T-helper 2 cell treated with Interferon-gamma antibody and Interleukin-4, amounts not matched to agents 5 μg/mL and 100 μg/mL, for 36 hours (primary cell): ENCODE data around the gene SEMA5A.

ENCODE experiments used
- DNase-seq: peaks from one replicate; pipeline ENCODE4 v3.0.0; 2021; ENCODE audit warnings: low spot score
- H3K27ac Mint-ChIP-seq: one replicate; pipeline ENCODE4 v1.8.0; 2021; ENCODE audit warnings: mild to moderate bottlenecking, mixed read lengths
- H3K27me3 Mint-ChIP-seq: one replicate; pipeline ENCODE4 v1.8.0; 2021; ENCODE audit warnings: low read depth, mixed read lengths
- H3K36me3 Mint-ChIP-seq: one replicate; pipeline ENCODE4 v1.8.0; 2021; ENCODE audit warnings: low read depth, mixed read lengths
- H3K4me1 Mint-ChIP-seq: one replicate; pipeline ENCODE4 v1.8.0; 2021; ENCODE audit warnings: low read depth, mixed read lengths
- H3K4me3 Mint-ChIP-seq: one replicate; pipeline ENCODE4 v1.8.0; 2022; ENCODE audit warnings: mild to moderate bottlenecking, moderate library complexity, mixed read lengths
- H3K9me3 Mint-ChIP-seq: one replicate; pipeline ENCODE4 v1.8.0; 2021; ENCODE audit warnings: mixed read lengths

SEMA5A gene

DNA sequence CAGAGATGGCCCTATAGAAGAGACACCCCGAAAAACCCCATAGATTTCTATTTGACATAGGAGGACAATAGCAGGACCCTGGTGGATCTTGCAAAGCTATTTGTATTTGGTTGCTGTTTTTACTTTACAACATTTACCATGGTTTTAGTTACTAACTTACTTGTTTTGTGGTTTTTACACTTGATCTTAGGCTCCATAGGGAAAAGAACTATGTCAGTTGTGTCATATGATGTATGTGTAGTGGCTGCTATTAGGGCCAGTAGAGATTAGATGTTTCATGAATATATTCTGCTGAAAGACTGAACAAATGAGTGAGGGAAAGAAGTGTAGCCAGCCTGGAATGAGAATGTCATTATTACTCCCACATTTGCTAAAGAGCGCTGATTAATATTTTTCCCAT lies 388.1 kb downstream of the SEMA5A start:
- no peak overlapping the region for H3K4me3 Mint-ChIP-seq
- no peaks in the 10 kb centered on the region for H3K27me3 Mint-ChIP-seq
- no peak overlapping the region for H3K27ac Mint-ChIP-seq
- H3K4me1 Mint-ChIP-seq, result no peaks in the 10 kb centered on the region
- peaks cover 7% of the 10 kb centered on the region for H3K9me3 Mint-ChIP-seq
- DNase-seq, result no peak
- no peaks in the 10 kb centered on the region for H3K36me3 Mint-ChIP-seq

DNA sequence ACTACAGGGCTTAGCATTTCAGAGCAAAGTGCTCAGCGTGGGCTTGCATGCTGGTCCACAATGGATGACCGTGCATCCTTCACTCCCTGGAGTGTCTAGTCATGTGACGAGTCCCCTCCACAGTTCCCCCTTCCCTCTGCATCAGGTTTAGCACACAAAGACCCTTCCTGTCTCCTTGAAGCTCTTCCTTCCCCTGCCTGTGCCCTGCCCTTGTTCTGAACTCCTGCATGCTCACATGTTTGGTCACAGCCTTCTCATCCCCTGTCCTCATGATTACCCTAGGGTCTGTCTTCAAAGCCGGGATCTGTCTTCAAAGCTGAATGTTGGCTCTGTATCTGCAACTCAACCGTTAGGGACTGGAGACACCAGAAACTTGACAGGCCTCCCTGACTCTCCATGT lies 388.9 kb downstream of the SEMA5A start:
- peaks cover 7% of the 10 kb centered on the region for H3K9me3 Mint-ChIP-seq
- no peak overlapping the region for H3K27ac Mint-ChIP-seq
- no peaks in the 10 kb centered on the region for H3K27me3 Mint-ChIP-seq
- no peak for DNase-seq
- H3K4me3 Mint-ChIP-seq, result no peak overlapping the region
- no peaks in the 10 kb centered on the region for H3K4me1 Mint-ChIP-seq
- no peaks in the 10 kb centered on the region for H3K36me3 Mint-ChIP-seq

DNA sequence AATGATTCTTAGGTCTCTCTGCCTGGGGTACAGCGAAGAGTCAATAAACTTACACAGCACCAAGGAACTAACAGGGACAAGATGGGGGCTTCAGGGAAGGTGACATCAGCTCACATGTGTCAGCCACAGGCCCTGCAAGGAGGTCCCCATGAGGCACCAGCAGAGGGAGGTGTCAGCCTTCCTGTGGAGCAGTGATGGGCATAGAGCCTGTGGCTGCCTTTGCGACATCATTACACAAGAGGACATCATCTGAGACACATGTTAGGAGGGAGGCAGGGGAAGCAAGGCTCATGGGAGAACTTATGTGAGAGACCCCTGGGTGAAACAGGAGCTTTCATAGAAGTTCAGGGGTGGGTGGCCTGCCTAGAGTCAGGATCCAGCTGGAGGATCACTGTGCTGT lies 389.6 kb downstream of the SEMA5A start:
- Mint-ChIP-seq H3K9me3 (peaks cover 7% of the 10 kb centered on the region), H3K27ac (no peak overlapping the region), H3K4me3 (no peak overlapping the region), H3K4me1 (no peaks in the 10 kb centered on the region), H3K36me3 (no peaks in the 10 kb centered on the region), H3K27me3 (no peaks in the 10 kb centered on the region)
- DNase-seq, result no peak

DNA sequence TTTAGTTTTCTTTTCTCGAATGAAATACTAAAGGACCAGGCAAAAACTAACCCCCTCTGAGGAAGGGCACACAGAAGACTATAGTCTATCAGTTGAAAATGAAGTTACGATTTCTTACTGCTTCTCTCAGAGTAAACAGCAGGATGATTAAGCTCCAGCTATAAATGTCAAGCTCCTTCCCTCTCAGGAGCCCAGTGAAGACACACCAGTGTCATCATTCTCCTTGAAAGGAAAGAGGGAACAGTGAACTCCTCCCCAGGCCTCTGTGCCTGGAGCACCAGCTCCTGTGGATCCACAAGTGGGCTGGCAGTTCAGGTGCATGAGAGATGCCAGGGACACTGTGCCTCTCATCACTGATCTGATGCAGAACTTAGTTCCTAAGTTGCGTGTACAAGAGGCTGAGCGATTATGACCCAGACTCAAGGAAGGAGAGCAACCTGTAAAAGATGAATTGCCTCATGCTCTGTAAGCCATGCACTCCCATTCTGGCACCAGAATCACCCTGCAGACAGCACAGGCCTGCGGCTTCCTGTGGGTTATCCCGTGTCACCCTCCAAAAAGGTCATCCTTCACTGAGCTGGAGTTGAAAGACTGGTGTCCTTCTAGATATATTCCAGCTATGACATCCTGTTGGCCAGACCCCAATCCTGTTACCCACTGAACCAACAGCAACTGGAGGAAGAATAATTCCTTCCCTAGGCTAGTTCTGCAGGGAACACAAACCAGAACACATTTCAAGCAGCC lies 394.0 kb downstream of the SEMA5A start:
- no peaks in the 10 kb centered on the region for H3K36me3 Mint-ChIP-seq
- no peak for DNase-seq
- H3K4me1 Mint-ChIP-seq, result no peaks in the 10 kb centered on the region
- no peak overlapping the region for H3K4me3 Mint-ChIP-seq
- H3K27ac Mint-ChIP-seq, result no peak overlapping the region
- H3K9me3 Mint-ChIP-seq, result no peaks in the 10 kb centered on the region
- no peaks in the 10 kb centered on the region for H3K27me3 Mint-ChIP-seq

DNA sequence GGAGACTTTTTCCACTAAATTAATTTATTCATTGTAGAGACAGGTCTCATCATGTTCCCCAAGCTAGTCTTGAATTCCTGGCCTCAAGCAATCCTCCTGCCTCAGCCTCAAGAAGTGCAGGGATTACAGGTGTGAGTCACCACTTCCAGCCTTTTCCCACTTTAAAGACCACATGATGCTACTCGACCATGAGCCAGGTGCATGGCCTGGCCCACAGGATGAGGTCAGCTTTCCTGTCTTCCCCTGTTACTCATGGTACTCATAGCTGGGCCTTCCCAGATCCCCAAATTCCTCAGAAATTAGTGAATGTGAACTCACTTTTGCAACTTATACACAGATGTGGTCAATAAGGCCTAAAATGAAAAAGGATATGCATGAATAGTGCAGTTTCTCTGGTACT lies 395.9 kb downstream of the SEMA5A start:
- H3K4me1 Mint-ChIP-seq, result no peaks in the 10 kb centered on the region
- H3K9me3 Mint-ChIP-seq, result no peaks in the 10 kb centered on the region
- no peak overlapping the region for H3K4me3 Mint-ChIP-seq
- no peak for DNase-seq
- no peaks in the 10 kb centered on the region for H3K36me3 Mint-ChIP-seq
- H3K27me3 Mint-ChIP-seq, result no peaks in the 10 kb centered on the region
- H3K27ac Mint-ChIP-seq, result no peak overlapping the region

DNA sequence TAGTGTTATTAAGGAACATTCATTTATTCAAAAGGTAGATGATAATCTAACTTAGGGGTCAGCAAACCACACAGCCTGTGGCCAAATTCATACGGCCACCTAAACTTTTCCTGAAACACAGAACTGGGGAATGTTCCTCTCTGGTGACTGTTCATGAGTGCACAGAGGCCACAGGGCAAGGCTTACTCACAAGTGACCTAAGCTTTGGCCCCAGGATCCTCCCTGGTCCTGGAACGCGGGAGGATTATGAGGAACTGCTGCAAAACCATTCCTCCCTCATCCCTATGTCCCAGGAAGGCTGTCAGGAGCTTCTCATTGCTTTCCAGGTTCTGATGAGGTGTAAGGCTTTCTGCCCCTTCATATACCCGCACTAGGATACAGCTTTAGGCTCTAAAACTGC lies 397.6 kb downstream of the SEMA5A start:
- DNase-seq, result no peak
- no peaks in the 10 kb centered on the region for H3K36me3 Mint-ChIP-seq
- H3K27me3 Mint-ChIP-seq, result no peaks in the 10 kb centered on the region
- no peaks in the 10 kb centered on the region for H3K9me3 Mint-ChIP-seq
- no peak overlapping the region for H3K27ac Mint-ChIP-seq
- H3K4me3 Mint-ChIP-seq, result no peak overlapping the region
- H3K4me1 Mint-ChIP-seq, result no peaks in the 10 kb centered on the region

DNA sequence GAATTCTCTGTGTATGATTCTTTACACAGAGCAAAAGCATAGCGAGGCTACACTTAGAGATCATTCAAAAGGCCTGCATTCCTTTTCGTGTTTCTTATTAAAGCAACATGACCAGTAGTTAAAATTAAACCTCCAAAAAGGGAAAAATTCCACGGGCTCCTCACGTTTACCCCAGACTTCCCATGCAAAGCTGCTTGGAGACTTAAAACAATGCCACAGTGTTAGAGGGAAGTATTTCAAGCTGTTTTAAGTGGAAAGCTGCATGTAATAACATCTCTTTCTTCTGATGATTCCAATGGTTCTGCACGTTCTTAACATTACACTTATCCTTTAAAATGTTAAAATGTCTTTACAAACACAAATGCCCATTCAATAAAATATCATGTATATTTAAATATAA lies 405.2 kb downstream of the SEMA5A start:
- Mint-ChIP-seq H3K36me3 (no peaks in the 10 kb centered on the region), H3K27me3 (no peaks in the 10 kb centered on the region), H3K9me3 (peaks cover 5% of the 10 kb centered on the region), H3K27ac (no peak overlapping the region), H3K4me3 (no peak overlapping the region), H3K4me1 (no peaks in the 10 kb centered on the region)
- no peak for DNase-seq

DNA sequence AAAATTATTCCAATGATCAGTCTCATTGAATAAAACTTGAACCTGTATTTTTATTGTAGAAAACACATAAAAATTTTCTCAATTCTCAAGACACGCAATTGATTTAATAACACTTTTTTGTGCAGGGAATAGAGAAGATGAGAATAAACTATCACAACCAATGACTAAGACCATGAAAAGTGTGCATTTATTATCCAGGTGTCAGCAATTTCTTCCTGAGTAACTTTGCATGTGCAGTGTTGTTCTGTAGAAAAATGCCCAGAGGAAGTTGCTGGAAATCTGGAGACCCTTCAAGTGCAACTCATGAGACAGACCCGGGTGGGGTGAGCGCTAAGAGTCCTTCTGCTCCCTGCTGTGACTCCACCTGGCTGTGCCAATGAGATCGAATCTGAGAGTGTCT lies 405.7 kb downstream of the SEMA5A start:
- H3K27me3 Mint-ChIP-seq, result no peaks in the 10 kb centered on the region
- H3K4me1 Mint-ChIP-seq, result no peaks in the 10 kb centered on the region
- no peaks in the 10 kb centered on the region for H3K36me3 Mint-ChIP-seq
- DNase-seq, result no peak
- no peak overlapping the region for H3K27ac Mint-ChIP-seq
- no peak overlapping the region for H3K4me3 Mint-ChIP-seq
- H3K9me3 Mint-ChIP-seq, result peaks cover 9% of the 10 kb centered on the region

DNA sequence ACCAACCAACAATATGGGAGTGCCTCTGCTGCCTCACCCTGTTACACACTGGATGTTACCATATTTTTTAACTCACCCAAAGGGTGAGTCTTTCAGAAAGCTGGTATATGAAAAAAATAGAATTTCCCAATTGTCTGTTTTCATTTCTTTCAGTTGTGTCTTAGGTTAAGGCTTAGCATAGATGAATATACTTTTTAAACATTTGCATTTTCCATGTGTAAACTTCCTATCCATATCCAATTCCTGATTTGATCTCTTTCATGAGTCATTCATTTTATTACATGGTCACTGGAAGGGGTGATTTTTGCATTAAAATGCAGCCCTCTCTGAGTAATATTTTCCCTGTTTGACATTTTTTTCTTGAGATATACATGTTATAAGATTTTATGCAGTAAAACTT lies 406.5 kb downstream of the SEMA5A start:
- Mint-ChIP-seq H3K27ac (no peak overlapping the region), H3K36me3 (no peaks in the 10 kb centered on the region), H3K4me1 (no peaks in the 10 kb centered on the region), H3K9me3 (peaks cover 9% of the 10 kb centered on the region), H3K4me3 (no peak overlapping the region), H3K27me3 (no peaks in the 10 kb centered on the region)
- no peak for DNase-seq

DNA sequence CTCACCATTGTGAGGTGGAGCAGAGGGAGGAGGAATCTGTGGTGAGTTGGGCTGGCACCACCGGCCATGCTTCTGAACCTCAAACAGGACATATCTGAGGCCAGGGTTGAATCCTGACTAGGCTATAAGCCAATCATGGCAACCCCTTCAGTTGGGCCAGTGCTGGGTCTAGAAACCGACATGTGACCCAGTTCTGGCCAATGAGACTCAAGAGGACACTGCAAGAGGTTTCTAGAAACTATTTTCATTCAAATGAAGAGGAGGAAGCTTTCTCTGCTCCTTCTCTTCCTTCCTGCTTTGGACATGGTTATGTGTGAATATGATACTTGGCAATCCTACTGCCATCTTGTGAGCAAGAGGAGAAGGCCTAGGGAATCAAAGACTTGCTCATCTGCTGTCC lies 417.7 kb downstream of the SEMA5A start:
- H3K4me1 Mint-ChIP-seq, result no peaks in the 10 kb centered on the region
- H3K27ac Mint-ChIP-seq, result no peak overlapping the region
- peaks cover 13% of the 10 kb centered on the region for H3K9me3 Mint-ChIP-seq
- DNase-seq, result no peak
- no peaks in the 10 kb centered on the region for H3K27me3 Mint-ChIP-seq
- H3K4me3 Mint-ChIP-seq, result no peak overlapping the region
- H3K36me3 Mint-ChIP-seq, result no peaks in the 10 kb centered on the region

DNA sequence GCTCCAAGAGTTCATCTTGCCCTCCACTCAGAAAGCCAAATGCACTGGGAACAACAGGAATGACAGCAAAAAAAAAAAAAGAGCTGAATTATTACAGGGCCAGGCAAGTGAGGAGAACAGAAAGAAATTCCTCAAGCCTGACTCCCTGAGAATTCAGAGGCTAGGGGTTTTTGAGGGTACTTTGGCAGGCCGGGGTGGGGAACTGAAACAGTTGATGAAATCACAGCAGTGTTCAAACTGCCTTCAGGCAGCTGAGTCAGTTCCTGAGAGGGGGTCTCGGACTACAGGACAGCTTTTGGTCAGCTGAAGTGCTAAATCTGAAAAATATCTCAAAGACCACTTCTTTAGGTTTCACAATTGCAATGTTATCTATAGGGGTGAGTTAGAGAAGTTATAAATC lies 419.4 kb downstream of the SEMA5A start:
- H3K9me3 Mint-ChIP-seq, result peaks cover 13% of the 10 kb centered on the region
- no peak overlapping the region for H3K4me3 Mint-ChIP-seq
- DNase-seq, result no peak
- H3K4me1 Mint-ChIP-seq, result no peaks in the 10 kb centered on the region
- H3K27me3 Mint-ChIP-seq, result no peaks in the 10 kb centered on the region
- H3K27ac Mint-ChIP-seq, result no peak overlapping the region
- no peaks in the 10 kb centered on the region for H3K36me3 Mint-ChIP-seq

DNA sequence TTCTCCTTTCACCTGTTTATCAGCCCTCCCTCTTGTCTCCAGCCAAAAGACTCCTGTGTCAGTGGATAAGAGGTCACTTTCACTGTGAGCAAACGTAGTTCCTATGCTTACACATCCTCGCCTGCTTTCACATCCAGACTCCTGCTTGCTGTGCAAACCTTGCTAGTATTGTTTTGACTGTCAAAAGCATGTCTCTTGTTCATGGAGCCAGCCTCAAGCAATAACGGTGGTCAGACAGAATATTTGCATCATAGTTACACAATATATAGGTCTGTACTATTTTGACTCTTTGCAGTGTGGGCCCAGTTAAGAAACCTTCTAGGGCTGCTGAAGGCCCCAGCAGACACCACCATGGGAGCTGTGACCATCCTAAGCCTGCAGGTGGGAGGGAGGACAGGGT lies 420.0 kb downstream of the SEMA5A start:
- no peaks in the 10 kb centered on the region for H3K4me1 Mint-ChIP-seq
- H3K36me3 Mint-ChIP-seq, result no peaks in the 10 kb centered on the region
- DNase-seq, result no peak
- peaks cover 13% of the 10 kb centered on the region for H3K9me3 Mint-ChIP-seq
- H3K4me3 Mint-ChIP-seq, result no peak overlapping the region
- H3K27ac Mint-ChIP-seq, result no peak overlapping the region
- no peaks in the 10 kb centered on the region for H3K27me3 Mint-ChIP-seq

DNA sequence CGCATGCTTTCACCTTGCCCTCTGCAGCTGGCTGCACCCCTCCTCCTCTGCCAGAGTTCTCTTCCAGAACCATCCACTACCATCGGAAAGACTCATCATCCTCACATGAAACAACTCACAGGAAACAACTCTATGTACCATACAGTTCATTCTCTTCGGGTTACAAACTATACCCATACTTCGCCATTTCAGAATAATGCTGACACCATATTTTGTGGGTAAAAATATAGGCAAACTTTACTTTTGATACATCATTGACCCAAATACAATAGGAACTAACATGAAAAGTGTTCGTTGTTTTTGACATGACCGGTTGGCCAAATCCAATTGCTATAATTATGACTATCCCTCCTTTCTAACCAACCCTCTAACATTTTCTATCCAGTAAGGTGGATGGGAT lies 421.0 kb downstream of the SEMA5A start:
- Mint-ChIP-seq H3K27me3 (no peaks in the 10 kb centered on the region), H3K4me3 (no peak overlapping the region), H3K4me1 (no peaks in the 10 kb centered on the region), H3K9me3 (peaks cover 11% of the 10 kb centered on the region), H3K27ac (no peak overlapping the region), H3K36me3 (no peaks in the 10 kb centered on the region)
- no peak for DNase-seq

DNA sequence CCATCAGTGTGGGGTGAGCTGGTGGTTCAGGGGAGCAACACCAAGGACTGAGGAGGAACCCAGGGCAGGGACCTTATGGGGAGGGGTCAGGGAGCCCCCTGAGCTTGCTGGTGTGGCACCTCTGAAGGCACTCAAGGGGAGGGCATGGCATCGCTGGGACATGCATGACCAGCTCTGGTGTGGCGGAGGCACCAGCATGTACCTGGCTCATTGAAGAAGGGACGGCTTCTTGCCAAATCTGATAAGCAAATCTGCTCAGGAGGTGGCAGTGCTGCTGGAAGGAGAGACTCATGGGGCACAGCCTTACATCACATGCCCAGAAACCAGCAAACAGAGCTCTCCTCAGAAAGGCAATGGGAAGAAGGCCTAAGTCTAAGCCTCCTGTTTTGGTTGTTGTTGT lies 421.8 kb downstream of the SEMA5A start:
- H3K36me3 Mint-ChIP-seq, result no peaks in the 10 kb centered on the region
- peaks cover 11% of the 10 kb centered on the region for H3K9me3 Mint-ChIP-seq
- no peaks in the 10 kb centered on the region for H3K27me3 Mint-ChIP-seq
- DNase-seq, result no peak
- H3K4me3 Mint-ChIP-seq, result no peak overlapping the region
- H3K27ac Mint-ChIP-seq, result no peak overlapping the region
- H3K4me1 Mint-ChIP-seq, result no peaks in the 10 kb centered on the region

DNA sequence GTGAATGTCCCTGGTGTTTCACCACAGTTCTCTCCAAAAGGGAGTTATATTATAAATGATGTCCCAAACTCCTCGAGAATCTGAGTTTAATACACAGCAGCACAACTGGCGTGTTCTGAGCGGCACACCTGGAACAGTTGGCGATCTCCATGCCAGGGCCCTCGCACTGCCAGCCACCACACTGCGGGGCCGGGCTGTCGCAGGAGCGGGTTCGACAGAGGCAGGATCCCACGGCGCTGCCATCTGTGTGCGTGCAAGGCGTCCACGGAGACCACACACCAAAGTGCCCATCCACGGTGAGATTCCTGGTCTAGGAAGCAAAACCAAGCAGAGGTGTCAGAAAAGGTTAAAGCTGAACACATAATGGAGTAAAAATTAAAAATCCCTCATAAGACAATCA lies 423.3 kb downstream of the SEMA5A start:
- no peak for DNase-seq
- Mint-ChIP-seq H3K27ac (no peak overlapping the region), H3K4me1 (no peaks in the 10 kb centered on the region), H3K36me3 (no peaks in the 10 kb centered on the region), H3K9me3 (peaks cover 11% of the 10 kb centered on the region), H3K27me3 (no peaks in the 10 kb centered on the region), H3K4me3 (no peak overlapping the region)
